Activated CD4-positive, alpha-beta T cell treated with anti-CD3 and anti-CD28 coated beads, Interleukin-2, amount 50 U/mL, for 4 hours (primary cell): ENCODE results near the gene RCCD1.
"Not testable (repeated sequence)": the region's sequence is repeated elsewhere in the genome, so short reads cannot be mapped to it uniquely, and the experiment has no call there.

ENCODE experiments used
- DNase-seq, 2 experiments: peaks; one replicate each; pipeline ENCODE4 v3.0.0-alpha.2; 2020

Gene RCCD1

GRCh38 chr15:90918034-90918788 is 36.5 kb upstream of the RCCD1 start:
- DNase-seq: no peak

DNA sequence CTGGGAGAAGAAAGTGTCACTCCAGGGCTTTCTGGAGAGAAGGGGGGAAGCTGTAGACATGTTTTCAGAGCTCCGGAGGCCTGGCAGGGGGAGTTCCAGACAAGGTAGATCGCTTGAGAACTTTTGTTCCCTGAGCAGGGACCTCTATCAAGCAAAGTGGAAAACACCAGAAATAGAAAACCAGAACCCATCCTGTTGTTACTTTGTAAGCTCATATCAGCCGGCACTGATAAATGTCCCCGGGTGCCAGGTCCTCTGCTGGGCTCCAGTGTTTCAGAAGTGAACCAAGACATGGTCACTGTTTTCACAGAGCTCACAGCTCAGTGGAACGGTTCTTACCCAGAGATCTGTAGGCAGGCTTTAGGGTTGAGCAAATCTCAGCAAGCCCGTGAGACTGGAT is 35.8 kb upstream of the RCCD1 start:
- no peak for DNase-seq

DNA sequence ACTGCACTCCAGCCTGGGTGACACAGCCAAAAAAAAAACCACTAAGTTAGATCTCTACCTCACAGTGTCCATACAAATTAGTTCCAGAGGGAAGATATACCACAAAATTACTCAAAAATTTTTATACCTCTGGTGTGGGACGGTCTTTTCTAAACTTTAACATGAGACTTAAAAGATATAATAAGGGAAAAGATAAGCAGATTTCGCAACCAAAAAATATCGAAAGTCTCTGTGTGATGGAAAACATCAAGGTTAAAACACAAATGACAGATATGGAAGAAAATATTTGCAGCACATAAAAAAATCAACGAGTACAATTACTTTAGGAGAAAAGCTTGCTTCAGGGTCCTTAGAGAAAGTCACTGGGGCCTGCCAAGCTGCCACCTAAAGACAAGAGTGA is 32.8 kb upstream of the RCCD1 start:
- no peak for DNase-seq

GRCh38 chr15:90922712-90923322 is 31.9 kb upstream of the RCCD1 start:
- not testable (repeated sequence) for DNase-seq

DNA sequence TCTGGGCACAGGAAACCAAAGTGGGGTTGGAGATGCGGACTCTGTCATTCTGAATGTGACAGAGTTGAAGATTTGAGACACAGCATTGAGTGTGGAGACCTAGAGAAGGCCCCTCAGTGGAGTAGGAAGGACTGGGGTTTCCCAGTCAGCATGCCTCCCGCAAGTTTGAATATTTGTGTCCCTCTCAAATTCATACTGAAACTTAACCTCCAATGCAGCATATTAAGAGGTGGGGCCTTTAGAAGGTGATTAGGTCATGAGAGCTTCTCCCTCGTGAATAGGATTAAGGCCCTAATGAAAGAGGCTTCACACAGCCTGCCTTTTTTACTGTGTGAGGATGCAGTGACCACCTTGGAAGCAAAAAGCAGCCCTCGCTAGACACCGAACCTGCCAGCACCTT is 30.3 kb upstream of the RCCD1 start:
- DNase-seq: no peak

GRCh38 chr15:90926766-90927165 is 27.9 kb upstream of the RCCD1 start:
- DNase-seq: not testable (repeated sequence)

- DNase-seq: not testable (repeated sequence)
Measured at GRCh38 chr15:90928106-90928505, 26.6 kb upstream of the RCCD1 start.

DNA sequence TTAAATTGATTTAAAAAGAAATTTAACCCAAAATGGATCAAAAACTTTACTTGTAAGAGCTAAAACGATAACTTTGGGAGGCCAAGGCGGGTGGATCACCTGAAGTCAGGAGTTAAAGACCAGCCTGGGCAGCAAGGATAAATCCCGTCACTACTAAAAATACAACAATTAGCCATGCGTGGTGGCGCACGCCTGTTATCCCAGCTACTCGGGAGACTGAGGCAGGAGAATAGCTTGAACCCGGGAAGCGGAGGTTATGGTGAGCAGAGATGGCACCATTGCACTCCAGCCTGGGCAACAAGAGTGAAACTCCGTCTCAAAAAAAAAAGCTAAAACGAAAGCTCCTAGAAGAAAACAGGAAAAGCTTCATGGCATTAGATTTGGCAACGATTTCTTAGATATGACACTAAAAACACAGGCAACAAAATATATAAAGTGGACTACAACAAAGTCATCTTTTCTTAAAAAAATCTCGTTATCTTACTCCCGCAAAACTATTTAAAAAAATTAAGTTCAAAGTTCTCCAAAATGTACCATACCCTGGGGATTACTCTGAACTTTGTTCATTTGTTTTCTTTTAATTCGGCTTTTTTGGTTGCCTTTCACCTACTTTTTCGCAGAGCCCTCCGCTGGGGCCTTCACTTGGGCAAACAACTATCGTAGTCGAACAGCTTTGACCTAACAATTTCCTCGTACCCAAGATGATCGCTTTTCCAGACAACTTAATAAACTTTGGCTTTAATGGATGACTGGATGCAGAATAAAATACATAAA is 25.3 kb upstream of the RCCD1 start:
- no peak for DNase-seq

DNA sequence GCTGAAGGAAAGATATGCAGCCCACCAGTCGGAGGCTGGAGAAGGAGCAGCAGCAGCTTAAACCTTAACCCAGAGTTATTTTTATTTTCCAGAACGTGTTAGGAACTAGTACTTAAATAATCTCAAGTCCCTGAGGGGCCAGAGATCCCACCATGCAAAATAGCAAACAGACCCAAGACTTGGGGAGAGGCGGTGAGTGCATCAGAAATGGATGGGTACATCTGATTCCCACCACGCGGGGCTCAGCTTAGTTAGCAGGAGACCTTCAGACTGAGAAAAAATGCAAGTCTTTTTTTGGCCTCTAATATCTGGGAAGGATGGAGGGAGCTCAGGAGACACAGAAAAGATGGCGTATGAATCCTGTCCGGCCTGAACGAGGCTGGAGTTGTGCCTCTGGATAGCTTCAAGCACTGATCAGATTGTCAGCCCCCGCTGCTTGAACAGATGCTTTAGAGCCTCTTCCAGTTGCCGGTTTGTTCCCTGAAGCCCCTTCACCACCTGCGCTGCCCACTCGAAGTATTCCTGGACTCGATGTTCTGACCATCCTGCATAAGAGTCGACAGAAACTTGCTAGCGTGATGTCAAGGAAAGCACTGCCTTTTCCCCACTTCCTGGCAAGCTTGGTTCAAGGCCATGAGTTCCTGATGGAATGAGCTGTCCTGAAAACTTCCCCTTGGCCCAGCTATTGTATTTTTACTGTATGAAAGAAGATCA is 23.7 kb upstream of the RCCD1 start:
- DNase-seq: no peak

DNA sequence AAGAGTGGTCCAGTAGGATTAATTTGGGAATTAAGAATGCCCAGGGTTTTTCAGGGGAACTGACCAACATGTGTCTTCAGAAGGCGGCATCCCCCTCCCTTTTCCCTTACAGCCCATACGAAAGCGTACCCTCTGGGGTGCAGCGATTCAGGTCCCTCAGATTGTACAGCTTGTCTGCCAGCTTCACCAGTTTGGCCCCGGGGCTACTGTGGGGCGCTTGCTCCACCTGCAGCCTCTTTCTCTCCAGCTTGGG is 23.2 kb upstream of the RCCD1 start:
- DNase-seq: no peak

GRCh38 chr15:90931828-90932659 is 22.6 kb upstream of the RCCD1 start, which contains the start of gene HDDC3:
Gene HDDC3, minus strand, starts transcription at chr15:90932549. Its CDS starts 9 bp downstream, at chr15:90932540.
- peak; percentile 85 to 86 for DNase-seq

GRCh38 chr15:90932660-90932991 is 22.1 kb upstream of the RCCD1 start:
- no peak for DNase-seq

DNA sequence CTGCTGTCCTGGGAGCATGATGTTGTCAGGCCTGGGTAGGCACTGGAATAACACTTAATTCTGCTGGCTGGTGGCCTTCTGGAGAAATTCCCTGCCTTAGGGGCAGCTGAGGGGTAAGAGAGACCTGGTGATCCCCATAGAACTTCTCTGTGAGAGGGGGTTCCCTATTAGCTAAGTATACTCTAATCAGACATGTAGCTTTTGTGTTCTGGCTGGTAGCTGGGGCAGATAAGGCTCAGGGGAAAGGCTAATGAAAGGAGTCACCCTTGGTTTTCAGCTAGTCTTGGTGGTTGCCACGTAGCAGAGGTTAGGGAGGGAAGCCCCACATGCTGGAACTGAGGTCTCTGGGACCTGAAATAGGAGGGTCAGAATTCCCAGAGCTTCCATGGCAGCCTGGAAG is 21.4 kb upstream of the RCCD1 start:
- DNase-seq: no peak

- DNase-seq: peak; percentile 82 to 83
Measured at GRCh38 chr15:90934256-90934948, 20.3 kb upstream of the RCCD1 start.

- DNase-seq: peak; percentile 95
Measured at GRCh38 chr15:90934949-90935751, 19.5 kb upstream of the RCCD1 start, which contains the start of gene UNC45A. Gene UNC45A, plus strand, starts transcription at chr15:90935285. Its CDS starts 40 bp downstream, at chr15:90935325.

DNA sequence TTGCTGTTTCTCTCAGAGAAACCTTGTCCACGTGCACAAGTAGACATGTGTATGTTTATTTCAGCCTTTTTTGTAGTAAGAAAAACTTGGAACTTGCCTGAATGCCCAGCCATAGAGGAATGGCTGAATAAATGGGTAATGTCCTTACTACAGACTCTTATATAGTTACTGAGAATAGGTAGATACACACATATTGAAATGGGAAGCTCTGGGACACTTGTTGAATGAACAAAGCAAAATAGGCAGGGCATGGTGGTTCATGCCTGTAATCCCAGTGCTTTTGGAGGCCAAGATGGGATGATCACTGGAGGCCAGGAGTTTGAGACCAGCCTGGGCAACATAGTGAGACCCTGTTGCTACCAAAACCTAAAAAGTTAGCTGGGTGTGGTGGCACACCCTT is 17.9 kb upstream of the RCCD1 start:
- no peak for DNase-seq

DNA sequence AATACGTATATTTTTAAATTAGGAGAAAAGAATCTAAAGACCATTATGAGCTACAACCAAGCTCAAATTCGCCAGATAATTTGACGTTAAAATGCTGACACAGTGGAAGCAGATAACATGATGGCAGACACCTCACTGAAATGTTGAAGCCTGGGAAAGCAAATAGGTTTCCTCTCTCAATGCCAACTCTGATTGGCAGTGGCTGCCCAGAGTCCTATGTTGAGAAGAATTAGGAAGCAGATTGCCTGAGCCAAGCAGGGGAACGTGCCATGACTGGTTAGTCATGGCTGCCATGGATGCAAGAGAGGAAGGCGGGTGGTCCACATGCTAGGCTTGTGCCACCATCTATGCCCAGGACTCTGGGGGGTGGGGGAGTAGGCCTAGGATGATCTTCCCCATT is 16.4 kb upstream of the RCCD1 start:
- no peak for DNase-seq

GRCh38 chr15:90939756-90940155 is 14.9 kb upstream of the RCCD1 start:
- no peak for DNase-seq

- no peak for DNase-seq
Measured at GRCh38 chr15:90941038-90941437, 13.6 kb upstream of the RCCD1 start.

- DNase-seq: no peak
Measured at GRCh38 chr15:90942354-90943120, 12.1 kb upstream of the RCCD1 start.
